GM08714 (cell line): ENCODE data around the gene PXYLP1.

Experiments used
- H3K4me3 ChIP-seq: fragments of 200-500 bp; sonication (Bioruptor generic); 2 replicates; pipeline ENCODE4 v1.5.1; 2014; ENCODE audit warnings: mild to moderate bottlenecking, low read length, inconsistent platforms
- ZNF274 ChIP-seq: IDR thresholded peaks from 2 replicates; pipeline ENCODE4 v1.6.1; 2012; ENCODE audit warnings: mild to moderate bottlenecking, low read depth, low read length

PXYLP1 gene

DNA sequence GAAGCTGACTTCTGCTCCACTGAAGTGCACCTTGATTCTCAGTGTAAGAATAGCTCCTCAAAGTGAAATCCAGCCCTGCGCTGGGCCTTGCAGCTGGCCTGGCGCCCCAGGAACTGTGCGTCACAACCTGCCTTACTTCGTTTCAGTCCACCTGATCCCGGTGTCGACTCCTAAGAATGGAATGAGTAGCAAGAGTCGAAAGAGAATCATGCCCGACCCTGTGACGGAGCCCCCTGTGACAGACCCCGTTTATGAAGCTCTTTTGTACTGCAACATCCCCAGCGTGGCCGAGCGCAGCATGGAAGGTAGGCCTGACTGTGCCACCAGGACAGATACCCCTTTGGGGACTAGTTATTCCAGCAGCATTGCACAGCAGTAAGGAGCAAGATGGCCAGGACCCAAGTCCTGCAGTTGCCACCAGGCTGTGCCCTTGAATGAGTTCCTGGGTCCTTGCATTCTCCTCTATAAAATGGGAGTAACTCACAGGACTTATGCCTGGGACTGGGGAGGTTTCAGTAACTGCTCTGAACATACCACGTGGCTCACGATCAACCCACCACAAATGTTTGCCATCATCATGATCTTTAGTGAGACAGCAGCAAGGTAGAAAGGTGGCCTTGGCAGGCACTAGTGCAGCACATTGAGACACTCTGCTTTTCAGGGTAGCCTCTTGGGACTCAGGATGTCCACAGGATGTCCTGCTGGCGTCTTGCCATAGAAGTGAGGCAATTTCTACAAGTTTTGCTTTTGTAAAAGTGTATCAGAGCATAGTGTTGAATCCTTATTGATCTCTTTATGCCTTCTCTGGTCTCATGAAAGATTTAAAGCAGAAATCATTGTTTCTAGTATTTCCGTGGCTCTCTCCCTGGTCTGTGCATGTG, 46.8 kb downstream of the PXYLP1 start:
- H3K4me3 ChIP-seq, result no peak overlapping the region

DNA sequence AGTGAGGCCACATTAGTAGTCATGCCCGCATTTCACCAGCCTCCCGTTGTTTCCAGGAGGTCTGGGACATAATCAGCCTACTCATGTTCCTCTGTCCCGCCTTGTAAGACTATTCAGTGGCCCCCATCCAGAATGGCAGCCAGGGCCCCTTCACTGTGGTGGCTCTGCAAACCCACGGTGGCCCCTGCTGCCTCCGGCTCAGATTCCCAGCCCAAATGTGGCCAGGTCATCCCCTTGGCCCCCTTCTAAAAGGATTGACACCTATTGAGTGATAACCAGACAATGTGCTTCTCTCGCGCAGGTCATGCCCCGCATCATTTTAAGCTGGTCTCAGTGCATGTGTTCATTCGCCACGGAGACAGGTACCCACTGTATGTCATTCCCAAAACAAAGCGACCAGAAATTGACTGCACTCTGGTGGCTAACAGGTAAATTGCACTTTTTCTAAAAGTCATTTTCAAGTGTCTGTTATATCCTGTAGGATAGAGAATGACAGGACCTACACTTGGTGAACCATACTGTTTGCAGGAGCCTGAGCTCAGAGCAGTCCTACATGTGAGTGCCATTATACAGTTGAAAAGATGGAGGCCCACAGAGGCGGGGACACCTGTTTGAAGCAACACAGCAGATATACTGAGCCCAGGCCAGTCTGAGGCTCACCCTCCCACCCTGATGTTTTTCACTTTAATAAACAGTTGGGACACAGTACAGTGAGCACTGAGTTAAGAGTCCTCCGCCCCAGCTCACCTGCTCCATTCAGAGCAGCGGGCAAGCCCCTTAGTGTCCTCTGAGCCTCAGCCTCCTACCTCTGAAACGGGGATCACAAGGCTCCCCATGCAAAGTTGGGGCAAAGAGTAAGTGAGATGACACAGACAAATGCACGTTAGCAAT, 47.7 kb downstream of the PXYLP1 start:
- no peak for TF ChIP-seq ZNF274

More for the DNA sequence above, 46.8 kb downstream of the PXYLP1 start:
- no peak for TF ChIP-seq ZNF274

GRCh38 chr3:141280086-141280485, 48.5 kb downstream of the PXYLP1 start:
- H3K4me3 ChIP-seq, result no peak overlapping the region
- no peak for TF ChIP-seq ZNF274

More for the DNA sequence above, 47.7 kb downstream of the PXYLP1 start:
- H3K4me3 ChIP-seq, result no peak overlapping the region

- no peak for TF ChIP-seq ZNF274
- H3K4me3 ChIP-seq, result no peak overlapping the region
Observed at GRCh38 chr3:141280690-141281089, 49.1 kb downstream of the PXYLP1 start.

DNA sequence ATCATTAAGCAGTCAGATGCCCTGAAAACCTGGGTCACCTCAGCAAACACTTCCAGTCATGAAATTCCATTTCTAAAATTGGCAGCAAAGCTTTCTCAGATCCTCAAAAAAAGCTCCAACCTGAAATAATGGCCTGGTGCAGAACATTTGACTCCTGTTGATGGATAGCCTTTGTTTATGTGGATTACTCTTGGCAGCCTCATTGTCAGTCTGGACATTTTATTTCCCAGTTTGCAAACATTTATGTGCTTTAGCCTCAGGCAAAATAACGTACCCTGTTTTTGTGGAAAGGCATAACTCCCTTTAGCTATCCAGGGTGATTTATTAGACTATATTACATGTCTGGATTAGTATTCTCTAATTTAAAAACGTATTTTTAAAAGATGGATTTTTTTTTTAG, 53.9 kb downstream of the PXYLP1 start:
- no peak for TF ChIP-seq ZNF274
- H3K4me3 ChIP-seq, result no peak overlapping the region

- no peak overlapping the region for H3K4me3 ChIP-seq
Observed at GRCh38 chr3:141286856-141287255, 55.2 kb downstream of the PXYLP1 start.

GRCh38 chr3:141287326-141287725, 55.7 kb downstream of the PXYLP1 start:
- no peak overlapping the region for H3K4me3 ChIP-seq
- TF ChIP-seq ZNF274, result no peak

More at GRCh38 chr3:141286856-141287255, 55.2 kb downstream of the PXYLP1 start:
- TF ChIP-seq ZNF274, result no peak

- TF ChIP-seq ZNF274, result no peak
- no peak overlapping the region for H3K4me3 ChIP-seq
Observed at GRCh38 chr3:141288336-141288990, 56.8 kb downstream of the PXYLP1 start.

DNA sequence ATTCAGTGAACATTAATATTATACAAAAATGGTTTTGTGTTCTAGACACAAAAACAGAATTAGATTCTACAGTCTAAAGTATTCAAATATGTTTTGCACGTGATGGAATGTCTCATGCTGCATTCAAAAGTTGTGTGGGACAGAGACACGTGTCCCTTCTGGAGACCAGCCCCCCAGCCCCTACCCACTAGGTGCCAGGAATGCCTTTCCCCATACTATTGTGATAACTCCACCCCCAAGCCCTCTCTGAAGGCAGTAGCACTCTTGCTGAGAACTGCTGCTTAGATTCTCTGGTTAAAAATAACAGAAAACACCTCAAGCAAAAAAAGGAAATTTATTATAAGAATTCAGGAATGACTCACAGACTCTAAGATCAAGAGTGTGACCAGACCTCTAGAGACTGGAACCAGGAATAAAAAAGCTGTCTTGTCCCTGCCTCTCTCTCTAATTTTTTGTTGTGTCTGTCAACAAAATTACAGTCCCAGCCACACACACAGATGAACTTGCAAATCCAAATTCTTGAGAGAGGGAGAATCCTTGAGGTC, 57.7 kb downstream of the PXYLP1 start:
- TF ChIP-seq ZNF274, result no peak

GRCh38 chr3:141291559-141292355, 60.1 kb downstream of the PXYLP1 start:
- no peak overlapping the region for H3K4me3 ChIP-seq
- no peak for TF ChIP-seq ZNF274

More for the DNA sequence above, 57.7 kb downstream of the PXYLP1 start:
- no peak overlapping the region for H3K4me3 ChIP-seq

- no peak overlapping the region for H3K4me3 ChIP-seq
- no peak for TF ChIP-seq ZNF274
Observed at GRCh38 chr3:141292356-141293058, 60.9 kb downstream of the PXYLP1 start.

DNA sequence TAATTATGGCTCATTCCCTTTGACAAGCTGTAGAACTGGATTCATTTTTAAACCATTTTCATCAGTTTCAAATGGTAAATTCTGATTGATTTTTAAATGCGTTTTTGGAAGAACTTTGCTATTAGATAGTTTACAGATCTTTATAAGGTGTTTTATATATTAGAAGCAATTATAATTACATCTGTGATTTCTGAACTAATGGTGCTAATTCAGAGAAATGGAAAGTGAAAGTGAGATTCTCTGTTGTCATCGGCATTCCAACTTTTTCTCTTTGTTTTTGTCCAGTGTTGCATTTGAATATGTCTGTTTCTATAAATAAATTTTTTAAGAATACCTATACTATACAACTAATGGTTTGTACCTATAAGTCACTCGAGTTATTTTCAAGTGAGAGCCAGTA, 62.7 kb downstream of the PXYLP1 start:
- TF ChIP-seq ZNF274, result no peak
- no peak overlapping the region for H3K4me3 ChIP-seq
